Uterus (tissue), 2 donors: Measurements from ENCODE around the gene SULF2.

Experiments
- POLR2A ChIP-seq, 2 donors: fragments of 450-650 bp; IDR thresholded peaks; one replicate each; pipeline ENCODE4 v1.6.1; 2016; ENCODE audit warnings: antibody characterized with exemption in 2 of 2, mild to moderate bottlenecking in 1 of 2, moderate library complexity in 1 of 2
- TF ChIP-seq, protein P1 (sequence below), 4 experiments: fragments of 200-600 bp in 2 of 4; fragments of 450-650 bp in 2 of 4; sonication (generic) in 2 of 4; IDR thresholded peaks; one replicate each; pipeline ENCODE4 v1.5.1; 2016 to 2019; ENCODE audit warnings: antibody characterized with exemption in 4 of 4, mild to moderate bottlenecking in 2 of 4, moderate library complexity in 1 of 4

DNA sequence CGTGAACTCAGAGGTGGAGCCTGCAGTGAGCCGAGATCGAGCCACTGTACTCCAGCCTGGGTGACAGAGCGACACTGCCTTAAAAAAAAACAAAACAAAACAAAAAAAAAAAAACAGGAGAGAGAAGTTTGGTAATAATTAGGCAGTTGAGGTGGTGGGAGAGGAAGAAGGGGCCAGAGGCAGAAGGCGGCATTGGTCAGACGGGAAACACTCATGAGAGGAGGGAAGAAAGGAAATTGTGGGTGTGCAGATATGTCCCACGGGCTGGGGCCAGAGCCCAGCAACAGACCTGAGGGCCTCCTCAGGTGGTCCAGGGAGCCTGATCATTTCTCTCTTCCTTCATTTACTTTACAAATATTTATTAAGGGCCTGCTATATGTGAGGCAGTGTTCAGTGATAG, 20.0 kb downstream of the SULF2 start:
- TF ChIP-seq, protein P1, sequence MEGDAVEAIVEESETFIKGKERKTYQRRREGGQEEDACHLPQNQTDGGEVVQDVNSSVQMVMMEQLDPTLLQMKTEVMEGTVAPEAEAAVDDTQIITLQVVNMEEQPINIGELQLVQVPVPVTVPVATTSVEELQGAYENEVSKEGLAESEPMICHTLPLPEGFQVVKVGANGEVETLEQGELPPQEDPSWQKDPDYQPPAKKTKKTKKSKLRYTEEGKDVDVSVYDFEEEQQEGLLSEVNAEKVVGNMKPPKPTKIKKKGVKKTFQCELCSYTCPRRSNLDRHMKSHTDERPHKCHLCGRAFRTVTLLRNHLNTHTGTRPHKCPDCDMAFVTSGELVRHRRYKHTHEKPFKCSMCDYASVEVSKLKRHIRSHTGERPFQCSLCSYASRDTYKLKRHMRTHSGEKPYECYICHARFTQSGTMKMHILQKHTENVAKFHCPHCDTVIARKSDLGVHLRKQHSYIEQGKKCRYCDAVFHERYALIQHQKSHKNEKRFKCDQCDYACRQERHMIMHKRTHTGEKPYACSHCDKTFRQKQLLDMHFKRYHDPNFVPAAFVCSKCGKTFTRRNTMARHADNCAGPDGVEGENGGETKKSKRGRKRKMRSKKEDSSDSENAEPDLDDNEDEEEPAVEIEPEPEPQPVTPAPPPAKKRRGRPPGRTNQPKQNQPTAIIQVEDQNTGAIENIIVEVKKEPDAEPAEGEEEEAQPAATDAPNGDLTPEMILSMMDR (IDR thresholded peaks at IDR 0.05): no peak
- TF ChIP-seq POLR2A (IDR thresholded peaks at IDR 0.05): no peak
